NCI-H748 (cell line): ENCODE results near the gene ADGRV1.
"Not testable (repeated sequence)": the region's sequence is repeated elsewhere in the genome, so short reads cannot be mapped to it uniquely, and the experiment has no call there.

Source experiments
- DNase-seq: peaks from one replicate; lab custom pipeline; 2025; ENCODE audit not compliant: unreplicated experiment; lab: John Stamatoyannopoulos, UW

Gene ADGRV1

DNA sequence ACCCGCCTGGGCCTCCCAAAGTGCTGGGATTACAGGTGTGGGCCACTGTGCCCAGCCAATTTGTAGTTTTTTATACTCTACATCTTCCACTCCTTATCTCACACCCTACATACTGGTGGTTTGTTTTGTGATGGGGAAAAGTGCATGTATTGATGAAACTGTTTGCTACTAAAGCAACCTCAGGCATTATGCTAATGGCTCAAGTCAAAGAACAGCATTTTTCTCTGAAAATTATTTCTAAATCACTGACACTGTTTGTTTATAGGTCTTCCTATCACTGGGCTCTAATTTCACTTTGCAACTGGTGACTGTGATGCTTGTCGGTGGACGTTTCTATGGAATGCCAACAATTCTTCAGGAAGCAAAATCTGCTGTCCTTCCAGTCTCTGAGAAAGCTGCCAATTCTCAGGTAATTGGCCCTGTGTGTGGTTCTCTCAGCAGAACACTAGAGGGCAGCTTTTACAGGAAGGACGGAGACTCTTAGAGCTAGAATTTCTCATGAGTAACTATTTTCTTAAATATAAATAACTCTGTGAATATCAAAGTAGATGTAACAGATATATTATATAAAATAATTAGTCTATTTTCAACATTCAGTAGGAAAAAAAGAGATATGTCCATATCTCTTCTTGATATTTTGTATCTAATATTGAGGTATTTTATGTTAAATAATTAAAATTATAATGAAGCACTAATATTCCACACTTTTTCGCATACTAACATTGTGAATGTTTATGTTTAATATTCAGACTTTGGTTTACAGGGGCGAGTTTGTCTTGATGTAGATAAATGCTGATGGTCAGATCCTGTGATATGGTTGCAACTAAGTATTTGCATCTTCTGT is 244.1 kb downstream of the ADGRV1 start:
- DNase-seq = peak; percentile 55

- DNase-seq = no peak
Measured at GRCh38 chr5:90803381-90803780, 244.8 kb downstream of the ADGRV1 start.

DNA sequence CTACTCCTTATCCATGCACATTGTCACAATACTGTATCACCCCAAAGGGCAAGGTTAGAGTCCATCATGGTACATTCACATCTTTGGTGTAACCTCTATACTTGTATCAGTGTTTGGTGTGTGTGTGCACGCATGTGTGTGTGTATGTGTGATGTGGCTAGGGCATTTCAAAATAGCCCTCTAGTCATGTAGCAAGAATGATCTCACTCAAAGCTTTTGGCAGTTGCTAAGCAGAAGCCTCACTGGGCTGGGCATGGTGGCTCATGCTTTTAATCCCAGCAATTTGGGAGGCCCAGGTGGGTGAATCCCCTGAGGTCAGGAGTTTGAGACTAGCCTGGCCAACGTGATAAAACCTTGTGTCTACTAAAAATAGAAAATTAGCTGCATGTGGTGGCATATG is 245.3 kb downstream of the ADGRV1 start:
- no peak for DNase-seq

- no peak for DNase-seq
Measured at GRCh38 chr5:90807496-90807895, 248.9 kb downstream of the ADGRV1 start.

- DNase-seq = no peak
Measured at GRCh38 chr5:90809311-90810056, 250.9 kb downstream of the ADGRV1 start.

DNA sequence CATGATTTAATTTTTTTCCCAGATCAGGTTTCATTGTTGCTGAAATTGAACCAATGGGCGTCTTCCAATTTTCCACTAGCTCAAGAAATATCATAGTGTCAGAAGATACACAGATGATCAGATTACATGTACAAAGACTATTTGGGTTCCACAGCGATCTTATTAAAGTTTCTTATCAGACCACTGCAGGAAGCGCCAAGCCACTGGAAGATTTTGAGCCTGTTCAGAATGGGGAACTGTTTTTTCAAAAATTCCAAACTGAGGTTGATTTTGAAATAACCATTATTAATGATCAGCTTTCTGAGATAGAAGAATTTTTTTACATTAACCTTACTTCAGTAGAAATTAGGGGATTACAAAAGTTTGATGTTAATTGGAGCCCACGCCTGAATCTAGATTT is 251.6 kb downstream of the ADGRV1 start:
- no peak for DNase-seq

GRCh38 chr5:90813392-90813791 is 254.8 kb downstream of the ADGRV1 start:
- DNase-seq = peak; percentile 17

DNA sequence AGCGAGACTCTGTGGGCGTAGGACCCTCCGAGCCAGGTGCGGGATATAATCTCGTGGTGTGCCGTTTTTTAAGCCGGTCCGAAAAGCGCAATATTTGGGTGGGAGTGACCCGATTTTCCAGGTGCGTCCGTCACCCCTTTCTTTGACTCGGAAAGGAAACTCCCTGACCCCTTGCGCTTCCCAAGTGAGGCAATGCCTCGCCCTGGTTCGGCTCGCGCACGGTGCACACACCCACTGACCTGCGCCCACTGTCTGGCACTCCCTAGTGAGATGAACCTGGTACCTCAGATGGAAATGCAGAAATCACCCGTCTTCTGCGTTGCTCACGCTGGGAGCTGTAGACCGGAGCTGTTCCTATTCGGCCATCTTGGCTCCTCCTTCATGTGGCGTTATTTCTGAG is 263.5 kb downstream of the ADGRV1 start:
- not testable (repeated sequence) for DNase-seq

- no peak for DNase-seq
Measured at GRCh38 chr5:90824436-90824835, 265.8 kb downstream of the ADGRV1 start.

DNA sequence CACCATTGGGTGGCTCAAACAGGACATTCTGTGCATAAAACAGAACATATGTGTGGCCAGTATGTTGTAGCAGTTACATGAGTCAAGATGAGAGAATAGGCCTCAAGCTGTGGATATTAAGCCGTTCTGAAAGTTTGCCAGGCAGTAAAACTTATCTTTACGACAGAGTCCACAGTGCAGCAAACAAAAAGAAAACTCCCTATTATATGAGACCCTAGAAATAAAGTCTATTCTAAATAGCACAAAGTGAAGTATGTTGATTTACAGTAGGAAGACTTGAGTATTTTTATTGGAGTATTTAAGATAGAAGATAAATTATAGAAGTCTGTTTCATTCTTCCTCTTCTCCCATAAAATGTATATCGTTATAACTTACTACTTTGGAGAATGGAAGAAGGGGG is 271.5 kb downstream of the ADGRV1 start:
- no peak for DNase-seq

DNA sequence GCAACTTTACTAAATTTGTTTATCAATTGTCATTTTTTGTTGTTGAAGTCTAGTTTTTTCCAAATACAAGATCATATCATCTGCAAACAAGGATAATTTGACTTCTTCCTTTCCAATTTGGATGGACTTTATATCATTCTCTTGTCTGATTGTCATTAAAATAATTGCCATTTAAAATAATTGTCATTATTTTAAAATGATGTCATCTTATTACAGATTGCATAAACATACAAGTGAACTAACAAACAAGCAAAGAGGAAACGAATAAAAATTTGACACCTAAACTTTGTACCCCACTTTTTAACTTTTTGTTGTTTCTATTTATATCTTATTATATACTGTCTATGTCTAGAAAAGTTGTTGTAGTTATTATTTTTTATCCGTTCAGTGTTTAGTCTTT is 275.2 kb downstream of the ADGRV1 start:
- DNase-seq = no peak

DNA sequence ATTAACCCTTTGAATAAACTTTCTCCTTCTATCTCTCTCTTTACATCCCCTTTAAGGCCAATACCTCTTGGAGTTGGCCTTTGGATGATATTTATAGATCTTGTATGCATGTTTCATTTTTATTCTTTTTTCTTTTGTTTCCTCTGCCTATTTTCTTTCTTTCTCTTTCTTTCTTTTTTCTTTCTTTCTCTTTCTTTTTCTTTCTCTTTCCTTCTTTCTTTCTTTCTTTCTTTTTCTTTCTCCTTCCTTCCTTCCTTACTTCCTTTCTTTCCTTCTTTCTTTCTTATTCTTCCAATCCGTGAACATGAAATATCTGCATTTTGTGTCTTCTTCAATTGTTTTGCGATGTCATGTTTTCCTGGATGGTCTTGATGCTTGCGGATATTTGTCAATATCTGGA is 276.1 kb downstream of the ADGRV1 start:
- DNase-seq = no peak

GRCh38 chr5:90843443-90843842 is 284.8 kb downstream of the ADGRV1 start:
- DNase-seq = no peak

DNA sequence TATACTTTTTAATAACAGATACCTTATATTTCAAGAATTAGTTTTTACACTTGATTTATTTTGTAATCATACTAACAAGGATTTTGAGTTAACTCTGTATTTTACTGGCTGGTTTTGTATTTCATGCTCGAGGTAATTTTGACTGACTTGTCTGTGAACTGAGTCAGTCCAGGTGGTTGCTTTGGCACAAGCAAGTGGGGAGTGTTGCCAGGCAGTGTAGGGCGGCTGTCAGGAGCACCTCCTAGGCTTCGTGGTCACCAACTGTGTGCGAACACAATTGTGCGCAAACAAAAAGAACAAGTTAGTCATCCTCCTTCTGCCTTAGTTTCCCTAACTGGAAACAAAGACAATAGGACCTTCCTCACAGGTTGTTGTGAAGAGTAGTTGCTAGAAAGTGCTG is 286.3 kb downstream of the ADGRV1 start:
- DNase-seq = no peak

DNA sequence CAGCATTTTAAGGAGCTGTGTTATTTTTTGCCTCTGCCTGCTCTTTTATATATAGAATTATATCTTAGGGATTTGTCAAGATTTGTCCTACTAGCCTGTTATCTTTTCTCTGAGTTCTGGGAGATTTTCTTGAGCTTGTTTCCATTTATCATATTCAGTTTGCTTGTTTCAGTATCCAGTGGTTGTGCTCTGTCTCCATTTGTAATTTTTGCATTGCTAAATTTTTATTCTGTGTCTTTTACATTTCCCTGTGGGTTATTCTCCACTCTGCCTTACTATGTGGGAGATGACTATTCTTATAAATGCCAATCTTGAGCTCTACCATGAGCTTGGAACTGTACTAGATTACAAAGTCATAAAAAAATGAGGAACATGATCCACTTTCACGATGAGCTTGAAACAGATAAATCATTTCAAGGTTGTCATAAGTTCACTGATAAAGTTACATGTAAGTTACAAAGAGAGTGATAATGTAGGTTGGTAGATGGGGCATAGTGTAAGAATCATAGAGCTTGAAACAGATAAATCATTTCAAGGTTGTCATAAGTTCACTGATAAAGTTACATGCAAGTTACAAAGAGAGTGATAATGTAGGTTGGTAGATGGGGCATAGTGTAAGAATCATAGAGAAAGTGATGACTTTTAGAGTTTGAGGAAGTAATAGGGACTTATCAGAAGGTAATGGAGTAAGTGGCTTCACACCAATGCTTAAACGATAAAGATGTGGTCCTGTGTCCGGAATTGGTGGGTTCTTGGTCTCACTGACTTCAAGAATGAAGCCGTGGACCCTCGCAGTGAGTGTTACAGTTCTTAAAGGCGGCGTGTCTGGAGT is 287.3 kb downstream of the ADGRV1 start:
- DNase-seq = no peak

DNA sequence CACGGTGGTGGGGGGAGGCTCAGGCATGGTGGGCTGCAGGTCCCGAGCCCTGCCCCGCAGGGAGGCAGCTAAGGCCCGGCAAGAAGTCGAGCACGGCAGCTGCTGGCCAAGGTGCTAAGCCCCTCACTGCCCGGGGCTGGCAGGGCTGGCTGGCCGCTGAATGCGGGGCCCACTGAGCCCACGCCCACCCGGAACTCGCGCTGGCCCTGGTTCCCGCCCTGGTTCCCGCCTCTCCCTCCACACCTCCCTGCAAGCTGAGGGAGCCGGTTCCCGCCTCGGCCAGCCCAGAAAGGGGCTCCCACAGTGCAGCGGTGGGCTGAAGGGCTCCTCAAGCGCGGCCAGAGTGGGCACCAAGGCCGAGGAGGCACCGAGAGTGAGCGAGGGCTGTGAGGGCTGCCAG is 289.0 kb downstream of the ADGRV1 start:
- not testable (repeated sequence) for DNase-seq

DNA sequence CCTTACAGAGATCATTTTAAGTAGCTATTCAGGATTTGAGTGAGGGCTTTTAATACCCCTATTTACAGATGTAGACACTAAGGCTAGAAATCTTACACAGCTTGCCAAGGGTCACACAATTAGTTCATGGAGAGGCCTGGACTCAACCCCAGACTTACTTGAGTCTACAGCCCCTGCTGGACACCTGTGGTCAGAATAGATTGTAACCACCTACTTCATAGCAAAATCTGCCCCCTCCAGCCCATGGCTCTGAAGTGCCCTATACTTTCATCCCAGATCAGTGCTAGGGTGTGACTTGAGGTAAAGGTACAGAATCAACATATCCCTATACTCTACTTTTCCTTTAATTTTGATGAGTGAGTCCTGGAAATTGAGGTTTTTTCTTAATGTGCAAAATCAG is 291.3 kb downstream of the ADGRV1 start:
- DNase-seq = no peak

DNA sequence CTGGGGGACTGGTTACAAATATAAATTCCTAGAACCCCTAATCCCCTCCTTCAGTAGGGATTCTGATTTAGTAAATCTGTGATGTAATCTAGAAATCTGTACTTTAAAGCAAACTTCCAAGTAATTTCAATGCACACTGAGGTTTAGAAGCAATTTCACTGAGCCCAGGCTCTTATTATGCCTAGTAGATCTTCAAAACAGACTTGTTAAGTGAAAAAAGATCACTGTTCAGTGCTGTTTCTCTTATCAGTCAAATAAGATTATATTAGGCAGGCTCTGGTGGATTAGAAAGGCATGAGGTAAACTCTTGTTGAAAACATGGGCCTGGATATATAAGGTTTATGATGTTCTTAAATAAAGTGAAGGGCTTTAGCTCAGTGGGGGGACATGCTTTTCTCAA is 293.9 kb downstream of the ADGRV1 start:
- DNase-seq = no peak

- no peak for DNase-seq
Measured at GRCh38 chr5:90853750-90854149, 295.2 kb downstream of the ADGRV1 start.

- no peak for DNase-seq
Measured at GRCh38 chr5:90854169-90854568, 295.6 kb downstream of the ADGRV1 start.

DNA sequence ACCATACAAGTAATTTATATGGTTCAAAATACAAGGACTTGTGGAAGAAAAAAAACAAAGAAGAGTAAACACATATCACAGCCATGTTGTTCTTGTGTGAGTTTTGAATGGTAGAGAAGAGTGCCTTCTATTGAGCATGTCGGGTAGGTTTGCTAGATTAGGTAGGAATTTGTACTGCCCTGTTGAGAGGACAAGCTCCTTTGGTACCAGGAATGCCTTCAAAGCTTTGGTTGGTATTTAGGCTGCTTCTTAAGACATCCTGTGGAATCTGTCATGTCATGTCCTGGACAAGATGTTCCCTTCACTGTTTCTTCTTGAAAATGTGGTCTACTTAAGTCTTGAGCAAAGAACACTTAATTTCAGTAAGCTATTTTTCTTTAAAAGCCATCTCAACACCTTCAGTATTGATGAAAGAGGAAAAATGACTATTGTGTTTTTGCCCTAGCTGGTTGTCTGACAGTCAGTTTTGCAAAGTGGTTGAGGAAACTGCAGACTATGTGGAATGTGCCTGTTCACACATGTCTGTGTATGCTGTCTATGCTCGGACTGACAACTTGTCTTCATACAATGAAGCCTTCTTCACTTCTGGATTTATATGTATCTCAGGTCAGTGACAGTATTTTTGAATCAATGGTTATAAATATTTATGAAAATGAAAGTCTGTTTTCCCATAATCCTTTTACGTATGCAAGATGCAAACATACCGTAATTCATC is 296.9 kb downstream of the ADGRV1 start:
- no peak for DNase-seq
